ENCODE results near the gene PRKACB.

The PRKACB gene

DNA sequence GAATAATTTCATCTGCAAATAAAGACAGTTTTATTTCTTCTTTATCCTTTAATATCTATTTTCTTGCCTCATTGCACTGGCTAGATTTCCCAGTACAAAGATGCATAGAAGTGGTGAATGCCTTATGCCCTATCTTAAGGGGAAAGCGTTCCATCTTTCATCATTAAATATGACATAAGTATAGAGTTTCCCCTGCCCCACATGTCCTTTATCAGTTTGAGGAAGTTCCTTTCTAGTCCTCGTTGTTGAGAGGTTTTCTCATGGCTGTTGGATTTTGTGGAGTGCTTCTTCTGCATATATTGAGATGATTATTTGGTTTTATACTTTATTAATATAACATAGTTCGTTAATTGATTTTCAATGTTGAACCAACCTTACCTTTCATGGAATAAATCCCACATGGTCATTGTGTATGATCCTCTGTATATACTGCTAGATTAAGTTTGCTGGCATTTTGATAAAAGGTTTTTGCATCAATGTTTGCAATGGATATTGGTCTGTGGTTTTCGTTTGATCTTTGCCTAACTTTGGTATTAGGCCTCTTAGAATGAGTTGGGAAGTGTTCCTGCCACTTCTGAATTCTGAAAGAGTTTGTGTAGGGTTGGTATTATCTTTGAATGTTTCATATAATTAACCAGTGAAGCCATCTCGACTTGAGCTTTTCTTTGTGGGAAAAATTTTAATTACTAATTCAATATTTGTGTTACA lies 15.6 kb downstream of the PRKACB start:
- no peak for DNase-seq

- DNase-seq, result no peak
Observed at GRCh38 chr1:84162295-84162694, 18.2 kb downstream of the PRKACB start.

DNA sequence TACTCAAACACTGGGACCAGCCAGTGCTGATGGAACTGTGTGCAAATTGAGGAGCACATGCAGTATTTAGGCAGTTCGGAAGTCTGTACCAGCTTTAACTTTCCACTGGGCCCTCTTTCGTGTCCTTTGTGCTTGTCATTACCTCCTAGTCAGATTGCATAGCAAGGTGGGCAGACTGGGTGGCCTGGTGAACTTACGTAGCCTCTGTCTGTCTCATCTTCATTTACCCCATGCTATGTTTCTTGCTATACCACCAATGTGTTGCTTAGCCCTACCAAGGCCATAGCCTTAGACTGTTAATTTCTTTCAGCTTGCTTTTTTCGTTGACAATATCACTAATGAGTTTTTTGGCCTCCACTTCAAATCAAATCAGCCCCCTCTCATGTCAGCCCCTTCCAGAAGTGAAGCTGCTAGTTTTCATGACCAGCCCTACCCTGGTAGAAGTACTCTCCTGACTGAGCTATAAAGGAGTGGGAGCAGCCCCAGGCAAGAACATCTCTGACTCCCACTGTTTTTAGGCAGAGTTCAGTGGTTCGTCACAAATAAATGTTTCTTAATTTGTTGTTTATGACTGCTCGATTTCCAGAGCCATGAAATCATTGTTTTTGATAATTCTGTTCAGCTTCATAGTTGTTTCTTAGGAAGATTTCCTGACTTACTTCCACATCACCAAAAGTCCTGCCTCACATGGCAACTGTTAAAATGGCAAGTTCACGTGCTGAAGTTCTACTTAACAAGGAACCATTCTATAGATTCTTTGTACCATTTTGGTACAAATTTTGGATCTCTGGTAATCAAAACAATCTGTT lies 19.3 kb downstream of the PRKACB start:
- DNase-seq, result no peak

GRCh38 chr1:84164161-84164560 lies 20.1 kb downstream of the PRKACB start:
- DNase-seq, result peak; percentile 63

- DNase-seq, result peak; percentile 63
Observed at GRCh38 chr1:84164567-84165021, 20.5 kb downstream of the PRKACB start.

DNA sequence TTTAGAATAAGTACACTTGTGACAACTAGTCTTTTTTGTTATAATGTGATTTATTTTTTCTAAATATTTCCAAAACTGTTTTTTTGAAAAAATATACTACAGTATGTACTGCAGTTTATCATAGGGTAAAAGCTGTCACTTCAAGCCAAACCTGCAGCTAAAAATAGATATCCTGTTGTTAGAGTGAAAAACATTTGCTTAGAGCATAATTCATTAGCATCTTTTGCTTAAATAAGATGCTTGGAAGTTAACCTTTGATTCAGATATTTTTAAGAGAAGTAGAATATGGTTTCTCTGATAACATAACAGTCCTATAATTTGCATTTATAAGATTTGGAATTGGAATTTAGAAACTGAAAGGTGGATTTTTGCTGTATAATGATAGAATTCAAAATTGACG lies 21.5 kb downstream of the PRKACB start:
- no peak for DNase-seq

GRCh38 chr1:84166797-84167196 lies 22.7 kb downstream of the PRKACB start:
- DNase-seq, result no peak

DNA sequence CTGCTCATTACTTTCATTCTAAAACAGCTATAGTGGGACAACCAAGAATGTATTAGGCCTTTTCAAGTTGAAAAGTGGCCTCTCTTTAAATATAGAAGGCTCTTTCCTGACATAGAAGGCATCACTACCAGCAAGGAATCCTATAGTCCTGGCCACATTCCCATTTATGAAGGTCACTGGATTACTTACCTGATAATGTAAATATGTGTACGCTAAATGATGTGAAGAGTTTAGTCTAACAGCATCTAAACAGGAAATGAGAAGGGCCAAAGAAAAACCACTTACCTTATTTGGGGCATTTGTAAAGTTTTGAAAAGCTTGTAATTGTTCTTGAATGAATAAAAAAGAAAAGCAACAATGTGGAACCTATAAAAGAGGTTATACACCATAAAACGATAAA lies 24.7 kb downstream of the PRKACB start:
- DNase-seq, result no peak

- DNase-seq, result no peak
Observed at GRCh38 chr1:84170171-84170570, 26.1 kb downstream of the PRKACB start.

DNA sequence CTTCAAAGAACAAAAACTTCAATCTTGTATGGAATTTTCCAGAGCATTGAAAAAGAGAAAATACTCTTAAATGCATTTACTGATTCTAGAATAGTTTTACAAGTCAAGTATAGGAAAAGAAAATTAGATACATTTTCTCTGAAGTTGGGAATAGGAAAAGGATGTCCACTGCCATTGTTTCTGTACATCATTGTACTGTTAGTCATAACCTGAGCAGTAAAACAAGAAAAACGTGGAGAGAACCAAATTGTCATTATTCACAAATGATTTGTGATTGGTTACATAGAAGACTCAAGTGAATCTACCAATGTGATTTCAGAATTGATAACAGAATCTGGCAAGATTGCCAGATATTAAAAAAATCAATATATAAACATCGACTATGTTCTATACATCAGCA lies 27.4 kb downstream of the PRKACB start:
- no peak for DNase-seq

GRCh38 chr1:84174051-84174556 lies 30.0 kb downstream of the PRKACB start:
- DNase-seq, result no peak

- no peak for DNase-seq
Observed at GRCh38 chr1:84181350-84182005, 37.4 kb downstream of the PRKACB start.

DNA sequence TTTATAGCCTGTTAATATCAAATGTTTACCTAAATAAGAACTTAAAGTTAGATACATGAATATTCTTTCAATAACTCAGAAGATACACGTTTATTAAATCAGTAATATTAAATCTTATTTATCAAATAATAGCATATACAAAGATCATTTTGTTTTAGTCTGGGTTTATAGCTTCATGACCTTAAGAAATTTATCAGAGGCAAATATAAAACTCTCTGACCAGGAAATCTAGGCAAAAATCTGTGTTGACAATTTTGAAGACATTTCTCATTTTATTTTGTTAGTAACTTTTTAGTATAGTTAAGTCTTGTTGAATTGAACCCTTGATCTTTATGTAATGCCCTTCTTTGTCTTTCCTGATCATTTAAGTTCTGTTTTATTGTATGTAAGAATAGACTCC lies 46.4 kb downstream of the PRKACB start:
- DNase-seq, result no peak

DNA sequence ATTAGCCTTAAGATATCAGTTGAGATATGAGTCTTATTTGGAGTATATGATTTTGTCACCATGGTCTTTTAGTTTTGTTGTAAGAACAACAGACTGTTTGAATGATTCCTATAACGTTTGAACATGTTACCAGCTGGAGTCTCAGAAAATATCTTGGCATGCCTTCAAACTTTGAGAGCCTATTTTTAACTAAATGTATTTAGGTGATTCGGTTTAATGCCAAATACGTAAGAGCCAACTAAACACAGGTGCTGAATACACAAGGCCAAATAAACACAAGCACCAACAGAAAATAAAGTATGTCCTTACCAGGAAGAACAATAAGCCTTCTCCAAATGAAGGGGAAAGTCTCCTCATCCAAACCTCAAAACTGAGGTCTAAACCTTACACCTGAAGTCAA lies 48.6 kb downstream of the PRKACB start:
- peak; percentile 88 for DNase-seq

DNA sequence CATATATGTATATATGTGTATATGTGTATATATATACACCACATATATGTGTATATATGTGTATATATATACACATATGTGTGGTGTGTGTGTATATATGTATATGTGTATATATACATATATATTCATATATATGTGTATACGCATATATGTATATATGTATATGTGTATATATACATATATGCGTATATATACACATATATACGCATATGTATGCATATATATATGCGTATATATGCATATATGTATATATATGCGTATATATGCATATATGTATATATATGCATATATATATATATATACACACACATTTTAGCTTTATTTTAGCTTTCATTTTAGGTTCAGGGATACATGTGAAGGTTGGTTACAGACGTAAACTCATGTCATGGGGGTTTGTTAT lies 54.8 kb downstream of the PRKACB start:
- no peak for DNase-seq

DNA sequence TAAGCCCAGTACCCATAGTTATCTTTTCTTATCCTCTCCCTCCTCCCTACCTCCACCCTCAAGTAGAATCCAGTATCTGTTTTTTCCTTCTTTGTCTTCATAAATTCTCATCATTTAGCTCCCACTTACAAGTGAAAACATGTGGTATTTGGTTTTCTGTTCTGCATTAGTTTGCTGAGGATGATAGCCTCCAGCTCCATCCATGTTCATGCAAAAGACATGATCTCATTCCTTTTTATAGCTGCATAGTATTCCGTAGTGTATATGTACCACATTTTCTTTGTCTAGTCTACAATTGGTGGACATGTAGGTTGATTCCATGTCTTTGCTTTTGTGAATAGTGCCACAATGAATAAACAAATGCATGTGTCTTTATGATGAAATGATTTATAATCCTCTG lies 55.2 kb downstream of the PRKACB start:
- DNase-seq, result no peak

DNA sequence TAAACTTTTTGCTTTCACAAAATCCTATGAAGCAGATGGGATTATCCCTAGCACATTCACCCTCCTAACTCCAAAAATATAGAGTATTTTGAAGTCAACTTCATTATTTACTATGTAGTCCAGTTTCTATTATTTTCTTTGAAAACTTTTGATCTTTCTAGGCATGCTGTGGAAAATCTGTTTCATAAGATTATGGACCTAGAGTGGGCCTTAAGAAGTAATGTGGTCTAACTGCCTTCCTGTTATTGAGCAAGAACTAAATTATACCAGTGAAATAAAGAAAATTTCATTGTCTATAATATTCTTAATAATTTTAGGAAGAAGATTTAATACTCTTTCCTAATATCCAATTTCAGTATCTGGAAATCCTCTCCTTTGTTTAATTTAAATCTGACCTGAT lies 58.1 kb downstream of the PRKACB start:
- no peak for DNase-seq

DNA sequence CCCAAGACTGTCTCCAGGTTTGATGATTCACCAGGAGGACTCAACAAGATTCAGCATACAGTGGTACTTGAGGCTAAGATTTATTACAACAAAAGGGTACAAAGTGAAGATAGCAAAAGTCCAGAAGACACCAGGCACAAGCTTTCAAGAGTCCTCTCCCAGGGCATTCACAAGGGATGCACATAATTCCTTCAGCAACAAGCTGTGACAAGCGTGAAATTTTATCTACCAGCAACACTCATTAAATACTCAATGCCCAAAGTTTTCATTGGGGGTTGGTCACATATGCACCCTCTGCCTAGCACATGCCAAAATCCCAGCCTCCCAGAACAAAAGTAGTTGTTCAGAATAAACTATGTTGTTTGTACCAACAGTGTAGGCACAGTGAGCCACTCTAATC lies 62.3 kb downstream of the PRKACB start:
- DNase-seq, result peak; percentile 43

- no peak for DNase-seq
Observed at GRCh38 chr1:84208935-84209334, 64.9 kb downstream of the PRKACB start.

DNA sequence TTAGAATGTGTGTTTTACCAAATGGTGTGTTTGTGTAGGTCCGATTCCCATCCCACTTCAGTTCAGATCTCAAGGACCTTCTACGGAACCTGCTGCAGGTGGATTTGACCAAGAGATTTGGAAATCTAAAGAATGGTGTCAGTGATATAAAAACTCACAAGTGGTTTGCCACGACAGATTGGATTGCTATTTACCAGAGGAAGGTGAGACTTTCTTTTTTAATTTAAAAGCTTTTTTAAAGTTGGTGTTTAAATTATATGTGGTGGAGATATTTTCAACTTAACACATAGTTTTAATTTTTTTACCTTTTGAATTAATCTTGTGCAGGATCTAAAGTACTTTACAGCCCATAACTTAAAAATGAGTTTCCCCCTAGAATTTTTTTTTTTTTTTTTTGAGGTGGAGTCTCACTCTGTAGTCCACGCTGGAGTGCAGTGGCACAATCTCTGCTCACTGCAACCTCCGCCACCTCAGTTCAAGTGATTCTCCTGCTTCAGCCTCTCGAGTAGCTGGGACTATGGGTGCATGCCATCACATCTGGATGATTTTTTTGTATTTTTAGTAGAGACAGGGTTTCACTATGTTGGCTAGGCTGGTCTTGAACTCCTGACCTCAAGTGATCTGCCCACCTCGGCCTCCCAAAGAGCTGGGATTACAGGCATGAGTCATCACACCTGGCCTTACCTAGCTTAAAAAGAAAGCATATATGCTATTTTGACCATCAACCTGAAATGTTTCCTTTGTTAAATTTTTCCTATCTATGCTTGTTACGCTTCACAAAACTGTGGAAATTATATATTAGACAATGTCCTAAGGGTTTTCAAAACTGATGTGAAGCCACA lies 70.3 kb downstream of the PRKACB start:
- no peak for DNase-seq

DNA sequence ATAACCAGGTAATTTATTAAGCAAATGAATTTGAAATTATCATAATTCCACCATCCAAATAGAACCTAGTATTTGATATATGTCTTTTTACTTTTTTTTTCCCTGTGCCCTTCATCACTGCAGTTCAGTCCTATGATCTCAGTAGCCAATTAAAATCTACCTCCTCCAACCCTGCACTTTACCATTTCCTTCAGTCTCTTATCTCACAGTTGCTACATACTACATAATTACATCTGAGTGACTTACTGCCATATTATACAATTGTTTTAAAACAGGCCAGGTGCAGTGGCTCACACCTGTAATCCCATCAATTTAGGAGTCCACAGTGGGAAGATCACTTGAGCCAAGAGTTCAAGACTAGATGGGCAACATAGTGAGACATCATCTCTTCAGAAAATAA lies 73.2 kb downstream of the PRKACB start:
- no peak for DNase-seq

DNA sequence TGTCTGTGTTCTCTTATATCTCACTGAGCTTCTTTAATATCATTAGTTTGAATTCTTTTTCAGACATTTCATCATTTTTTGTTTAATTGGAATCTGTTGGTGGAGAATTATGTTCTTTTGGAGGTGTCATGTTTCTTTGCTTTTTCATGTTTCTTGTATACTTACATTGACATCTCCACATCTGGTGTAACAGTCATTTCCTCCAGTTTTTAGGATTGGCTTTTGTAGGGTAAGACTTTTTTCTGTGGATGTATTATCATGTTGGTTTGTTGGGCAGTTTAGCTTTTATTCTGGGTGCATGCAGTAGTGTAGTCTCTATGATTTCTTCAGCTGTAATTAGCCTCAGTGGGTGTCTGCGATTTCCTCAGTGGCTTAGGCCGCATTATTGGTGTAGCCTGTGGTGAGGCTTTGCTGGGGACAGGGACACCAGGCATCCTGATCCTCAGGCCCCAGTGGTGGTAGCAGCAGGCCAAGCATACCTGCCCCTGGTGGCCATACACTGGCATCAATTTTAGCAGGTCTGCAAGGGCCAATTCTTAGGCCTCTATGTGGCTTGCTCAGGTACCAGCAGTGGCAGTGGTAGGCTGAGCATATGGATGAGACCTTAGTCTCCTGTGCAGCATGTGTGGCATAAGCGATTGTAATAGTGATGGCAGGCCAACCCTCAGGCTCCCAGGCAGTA lies 79.8 kb downstream of the PRKACB start:
- no peak for DNase-seq

All from NCI-H1105 treated with DMSO at 0.1 percent for 48 hours (cell line).